ENCODE measurements around the gene BTBD7.

BTBD7 gene

GRCh38 chr14:93303659-93304058, 29.2 kb downstream of the BTBD7 start:
- H3K36me3 ChIP-seq (replicated peaks; ENCODE audit: insufficient read depth, low read length): no peaks in the 10 kb centered on the region
- H3K9ac ChIP-seq (ENCODE audit: low read length): no peak overlapping the region
- no peak overlapping the region for H3K27ac ChIP-seq (ENCODE audit: low read length)
- H3K27me3 ChIP-seq (replicated peaks; ENCODE audit: insufficient read depth, low read length): no peaks in the 10 kb centered on the region
- no peaks in the 10 kb centered on the region for H3K4me1 ChIP-seq (ENCODE audit: low read length)
- H3K9me3 ChIP-seq (replicated peaks; ENCODE audit: insufficient read depth, low read length): no peaks in the 10 kb centered on the region
- no peak for DNase-seq
- TF ChIP-seq EZH2phosphoT487 (IDR thresholded peaks at IDR 0.05; ENCODE audit: low read length) (no peak), CTCF (IDR thresholded peaks at IDR 0.05; ENCODE audit: low read length) (no peak), EZH2 (optimal IDR thresholded peaks at IDR 0.05; ENCODE audit: low read depth, low read length) (no peak)
- no peak overlapping the region for H3K4me2 ChIP-seq (ENCODE audit: low read depth, low read length)
- no peak overlapping the region for H3K4me3 ChIP-seq (ENCODE audit: low read length)
- H3K9me2 ChIP-seq (replicated peaks; ENCODE audit: insufficient read depth, low read length): no peaks in the 10 kb centered on the region
- H3K79me2 ChIP-seq (ENCODE audit: low read length): peaks cover 73% of the 10 kb centered on the region
- H2AFZ ChIP-seq (ENCODE audit: low read length): no peak overlapping the region
- no peaks in the 10 kb centered on the region; the same call in 1 of the 2 replicates for H4K20me1 ChIP-seq (ENCODE audit: insufficient read depth, low read length)
- H3F3A ChIP-seq (ENCODE audit: insufficient read depth, low read length): no peaks in the 10 kb centered on the region

GRCh38 chr14:93302688-93303581, 29.9 kb downstream of the BTBD7 start:
- Histone ChIP-seq H3K36me3 (replicated peaks; ENCODE audit: insufficient read depth, low read length) (no peaks in the 10 kb centered on the region), H3K9me3 (replicated peaks; ENCODE audit: insufficient read depth, low read length) (no peaks in the 10 kb centered on the region), H3K4me3 (ENCODE audit: low read length) (no peak overlapping the region), H3K27ac (ENCODE audit: low read length) (no peak overlapping the region), H3K9me2 (replicated peaks; ENCODE audit: insufficient read depth, low read length) (no peaks in the 10 kb centered on the region), H3K4me2 (ENCODE audit: low read depth, low read length) (no peak overlapping the region), H4K20me1 (ENCODE audit: insufficient read depth, low read length) (no peaks in the 10 kb centered on the region; the same call in 1 of the 2 replicates), H3K9ac (ENCODE audit: low read length) (no peak overlapping the region), H3K27me3 (replicated peaks; ENCODE audit: insufficient read depth, low read length) (no peaks in the 10 kb centered on the region), H3K79me2 (ENCODE audit: low read length) (peaks cover 73% of the 10 kb centered on the region), H2AFZ (ENCODE audit: low read length) (no peak overlapping the region), H3F3A (ENCODE audit: insufficient read depth, low read length) (no peaks in the 10 kb centered on the region), H3K4me1 (ENCODE audit: low read length) (no peaks in the 10 kb centered on the region)
- DNase-seq: no peak
- no peak for TF ChIP-seq EZH2 (optimal IDR thresholded peaks at IDR 0.05; ENCODE audit: low read depth, low read length)
- no peak for TF ChIP-seq CTCF (IDR thresholded peaks at IDR 0.05; ENCODE audit: low read length)
- no peak for TF ChIP-seq EZH2phosphoT487 (IDR thresholded peaks at IDR 0.05; ENCODE audit: low read length)

GRCh38 chr14:93301821-93302447, 30.9 kb downstream of the BTBD7 start:
- Histone ChIP-seq H3K27ac (ENCODE audit: low read length) (no peak overlapping the region), H3K36me3 (replicated peaks; ENCODE audit: insufficient read depth, low read length) (no peaks in the 10 kb centered on the region), H3K9me3 (replicated peaks; ENCODE audit: insufficient read depth, low read length) (no peaks in the 10 kb centered on the region), H3K4me1 (ENCODE audit: low read length) (no peaks in the 10 kb centered on the region), H3K9me2 (replicated peaks; ENCODE audit: insufficient read depth, low read length) (no peaks in the 10 kb centered on the region), H3K4me3 (ENCODE audit: low read length) (no peak overlapping the region), H2AFZ (ENCODE audit: low read length) (no peak overlapping the region), H3K9ac (ENCODE audit: low read length) (no peak overlapping the region), H3K4me2 (ENCODE audit: low read depth, low read length) (no peak overlapping the region), H3F3A (ENCODE audit: insufficient read depth, low read length) (no peaks in the 10 kb centered on the region), H4K20me1 (ENCODE audit: insufficient read depth, low read length) (no peaks in the 10 kb centered on the region; the same call in 1 of the 2 replicates), H3K27me3 (replicated peaks; ENCODE audit: insufficient read depth, low read length) (no peaks in the 10 kb centered on the region), H3K79me2 (ENCODE audit: low read length) (peaks cover 70% of the 10 kb centered on the region)
- TF ChIP-seq EZH2phosphoT487 (IDR thresholded peaks at IDR 0.05; ENCODE audit: low read length) (no peak), CTCF (IDR thresholded peaks at IDR 0.05; ENCODE audit: low read length) (no peak), EZH2 (optimal IDR thresholded peaks at IDR 0.05; ENCODE audit: low read depth, low read length) (no peak)
- no peak for DNase-seq

All from MM.1S (cell line).